Stimulated activated CD4-positive, alpha-beta T cell treated with anti-CD3 and anti-CD28 coated beads, Interleukin-1b, Interleukin-23, amount 100 ng/mL, for 1 hour (primary cell): ENCODE results near the gene CSGALNACT2.

ENCODE experiments used
- DNase-seq, 2 donors: peaks; one replicate each; pipeline ENCODE4 v3.0.0-alpha.2; 2020; ENCODE audit warnings: low read depth in 2 of 2

CSGALNACT2 gene

DNA sequence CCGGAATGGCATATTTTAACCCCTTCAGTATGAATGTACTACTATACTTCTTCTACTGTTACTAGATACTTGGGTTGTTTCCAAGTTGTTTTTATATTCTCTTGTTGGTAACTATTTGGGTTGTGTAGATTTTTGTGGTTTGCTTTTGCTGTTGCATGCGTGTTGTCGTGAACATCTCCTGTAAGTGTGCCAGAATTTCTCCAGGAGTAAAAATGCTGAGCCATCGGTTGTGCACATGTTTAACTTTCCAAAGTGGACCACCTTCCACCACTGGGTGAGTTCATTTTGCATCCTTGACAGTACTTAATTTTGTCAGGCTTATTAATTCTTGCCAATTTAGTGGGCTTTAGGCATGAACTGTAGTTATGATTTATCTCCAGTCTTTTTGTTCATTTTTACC lies 47.9 kb downstream of the CSGALNACT2 start:
- DNase-seq, result no peak

GRCh38 chr10:43187213-43187612 lies 49.0 kb downstream of the CSGALNACT2 start:
- no peak for DNase-seq

GRCh38 chr10:43188702-43189101 lies 50.5 kb downstream of the CSGALNACT2 start:
- no peak for DNase-seq

DNA sequence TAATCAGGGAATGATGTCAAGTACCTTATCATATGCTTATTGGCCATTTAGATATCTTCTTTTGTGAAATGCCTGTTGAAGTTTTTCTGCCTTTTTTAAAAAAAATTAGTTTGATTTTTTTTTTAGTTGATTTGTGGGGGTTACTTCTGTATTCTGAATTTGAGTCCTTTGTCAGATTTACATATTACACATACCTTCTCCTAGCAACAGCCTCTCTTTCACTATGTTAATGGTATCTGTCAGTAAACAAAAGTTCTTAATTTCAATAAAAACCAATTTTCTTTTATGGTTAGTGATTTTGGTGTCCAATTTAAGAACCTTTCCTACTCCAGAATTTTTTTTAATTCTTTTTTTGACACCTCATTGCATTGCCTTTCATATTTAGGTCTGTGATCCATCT lies 52.0 kb downstream of the CSGALNACT2 start:
- DNase-seq, result no peak

DNA sequence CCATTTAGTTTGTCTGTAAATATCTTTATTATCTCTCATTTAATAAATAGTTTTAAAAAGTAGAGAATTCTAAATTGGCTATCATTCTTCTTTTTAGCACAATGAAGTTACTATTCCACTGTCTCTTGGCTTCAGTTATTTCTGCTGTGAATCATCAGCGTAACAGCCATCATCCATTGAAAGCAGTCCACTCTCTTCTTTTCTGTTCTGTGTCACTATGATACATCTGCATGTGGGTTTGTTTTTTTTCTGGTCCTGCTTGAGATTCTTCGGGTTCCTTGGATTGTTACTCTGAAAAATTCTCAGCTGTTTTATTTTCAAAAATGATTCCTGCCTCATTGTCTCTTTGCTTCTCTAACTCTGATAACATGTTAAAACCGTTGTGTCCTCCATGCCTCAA lies 52.5 kb downstream of the CSGALNACT2 start:
- no peak for DNase-seq

DNA sequence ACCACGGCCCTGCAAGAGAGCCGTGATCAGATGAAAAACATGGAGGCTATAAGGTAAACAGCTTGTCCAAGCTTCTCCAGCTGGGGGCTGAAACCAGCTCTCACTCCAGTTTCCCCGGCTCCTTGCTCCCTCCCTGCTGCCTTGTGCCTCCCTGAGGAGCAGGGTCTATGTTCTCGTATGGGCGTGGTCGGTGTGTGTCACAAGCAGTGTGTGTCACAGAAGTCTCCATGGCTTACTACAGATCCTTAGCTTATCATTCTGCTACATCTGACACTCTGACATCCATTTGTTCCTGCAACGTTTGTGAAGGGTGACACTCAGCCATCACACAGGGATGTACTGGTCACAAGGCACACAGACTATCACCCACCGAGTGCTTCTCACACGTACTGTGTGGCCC lies 54.6 kb downstream of the CSGALNACT2 start:
- DNase-seq, result no peak

GRCh38 chr10:43193496-43194080 lies 55.3 kb downstream of the CSGALNACT2 start:
- DNase-seq, result no peak

GRCh38 chr10:43194266-43194665 lies 56.0 kb downstream of the CSGALNACT2 start:
- DNase-seq, result no peak

- no peak for DNase-seq
Measured at GRCh38 chr10:43194859-43195258, 56.6 kb downstream of the CSGALNACT2 start.

- no peak for DNase-seq
Measured at GRCh38 chr10:43195557-43195956, 57.3 kb downstream of the CSGALNACT2 start.

- no peak for DNase-seq
Measured at GRCh38 chr10:43196131-43196980, 58.1 kb downstream of the CSGALNACT2 start.

DNA sequence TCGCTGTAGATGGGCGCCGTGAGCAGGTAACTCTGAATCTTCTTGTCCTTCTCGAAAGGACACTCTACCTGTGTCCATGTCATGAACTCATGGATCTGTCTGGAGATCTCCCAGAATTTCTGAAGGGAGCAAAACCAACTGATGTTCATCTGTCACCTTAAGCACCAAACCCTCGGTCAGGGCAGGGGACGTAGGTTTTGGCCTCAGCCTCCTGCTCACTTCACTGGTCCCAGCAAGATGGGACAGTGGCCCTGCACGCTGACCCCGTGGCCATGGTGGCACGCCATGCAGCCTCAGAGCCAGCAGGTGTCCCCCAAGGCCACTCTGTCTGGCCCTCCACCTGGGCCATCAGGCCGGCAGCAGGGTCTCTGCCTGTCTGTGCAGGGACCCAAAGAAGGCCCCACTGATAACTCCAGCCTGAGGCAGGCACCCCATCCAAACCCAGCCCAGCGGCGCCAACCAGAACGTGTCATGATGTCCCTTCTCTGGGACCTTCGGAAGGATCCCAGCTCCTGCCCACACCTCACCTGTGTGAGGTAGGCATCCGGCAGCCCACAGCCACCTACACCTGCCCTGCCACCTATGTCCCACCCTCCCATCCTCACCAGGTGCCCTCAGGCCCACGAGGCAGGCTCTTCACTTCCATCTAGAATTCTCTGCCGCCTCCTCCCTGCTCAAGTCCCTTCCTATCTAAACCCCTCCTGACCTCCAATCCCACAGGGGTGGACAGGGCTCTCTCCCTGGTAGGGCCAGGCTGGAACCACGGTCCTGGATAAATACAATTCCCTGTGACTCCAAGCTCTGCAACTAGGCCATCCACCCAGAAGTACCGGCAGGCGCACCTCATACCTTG lies 59.0 kb downstream of the CSGALNACT2 start:
- no peak for DNase-seq

DNA sequence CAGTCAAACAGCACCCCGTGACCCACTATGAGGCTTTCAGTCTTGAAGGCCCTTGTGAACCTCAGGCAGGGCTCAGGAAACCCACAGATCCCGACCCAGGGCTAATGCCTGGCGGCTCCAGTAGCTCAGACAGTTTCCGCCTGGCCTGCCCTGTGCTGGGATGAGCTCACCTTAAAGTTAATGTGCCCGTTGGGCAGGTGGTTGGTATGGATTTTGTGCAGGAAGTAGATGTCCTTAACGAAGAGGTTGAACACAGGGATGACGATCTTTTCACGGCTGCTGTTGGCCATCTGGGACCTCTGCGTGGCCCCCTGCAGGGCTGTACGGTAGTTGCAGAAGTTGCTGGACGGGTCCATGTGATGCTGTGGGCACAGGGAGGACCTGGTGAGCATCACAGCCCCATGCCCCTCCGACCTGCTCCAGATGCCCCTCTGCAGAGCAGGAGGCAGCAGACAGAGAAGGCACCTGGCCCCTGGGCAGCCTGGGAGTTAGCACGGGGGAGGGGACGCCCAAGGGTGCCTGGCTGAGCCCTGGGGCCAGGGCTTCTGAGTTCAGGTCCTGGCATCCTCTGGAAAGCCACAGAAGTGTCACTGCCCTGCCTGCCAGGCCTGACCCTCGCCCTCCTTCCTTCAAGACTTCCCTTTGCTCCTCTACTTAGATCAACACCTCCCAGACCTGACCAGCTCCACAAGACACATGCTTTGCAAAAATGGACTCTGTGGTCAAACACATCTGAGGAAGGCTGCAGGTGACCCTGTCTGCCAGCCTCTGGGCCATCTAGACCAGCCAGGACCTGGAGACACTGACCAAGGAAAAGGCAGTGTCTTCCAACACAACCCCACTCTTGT lies 59.8 kb downstream of the CSGALNACT2 start:
- no peak for DNase-seq

GRCh38 chr10:43198682-43199005 lies 60.4 kb downstream of the CSGALNACT2 start:
- no peak for DNase-seq

- DNase-seq, result no peak
Measured at GRCh38 chr10:43199088-43199683, 60.9 kb downstream of the CSGALNACT2 start.

GRCh38 chr10:43199684-43200537 lies 61.7 kb downstream of the CSGALNACT2 start:
- no peak for DNase-seq

DNA sequence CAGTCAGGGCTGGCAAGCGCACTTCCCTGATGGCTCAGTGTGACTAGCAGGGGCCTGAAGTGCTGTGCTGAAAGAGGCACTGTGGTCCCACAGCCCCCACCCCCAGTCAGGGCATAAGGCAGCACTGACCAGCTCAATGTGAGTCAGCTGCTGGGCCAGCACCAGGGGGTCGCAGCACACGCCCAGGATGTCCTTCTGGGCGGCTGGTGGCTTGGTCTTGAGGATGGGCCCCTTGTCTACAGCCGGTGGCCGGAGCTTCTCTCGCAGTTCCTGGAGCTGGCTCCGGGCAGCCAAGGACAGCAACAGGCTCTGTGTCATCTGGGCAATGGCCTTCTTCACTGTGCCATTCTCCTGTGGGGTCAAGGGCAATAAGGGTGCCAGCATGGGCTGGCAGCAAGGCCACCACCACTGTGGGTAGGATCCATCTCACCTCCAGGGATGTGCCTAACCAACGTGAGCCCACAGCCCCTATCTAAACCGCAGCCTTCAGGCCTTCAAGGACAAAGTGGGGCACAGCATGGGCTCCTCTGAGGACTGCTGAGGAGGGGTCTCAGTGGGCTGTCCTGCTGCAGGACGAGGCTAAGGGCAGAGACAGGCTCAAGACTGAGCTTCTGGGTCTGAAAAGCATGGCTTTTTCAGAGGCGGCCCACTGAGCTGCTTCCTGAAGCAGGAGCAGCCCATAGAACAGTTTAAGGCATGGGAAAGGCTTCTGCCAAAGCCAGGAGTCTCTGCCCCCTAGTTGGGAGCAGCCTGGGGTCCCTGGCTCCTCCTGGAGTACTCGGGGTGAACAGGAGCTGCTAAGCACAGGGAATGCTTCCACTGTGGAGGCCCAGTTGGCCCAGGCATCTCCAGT lies 62.5 kb downstream of the CSGALNACT2 start:
- no peak for DNase-seq

DNA sequence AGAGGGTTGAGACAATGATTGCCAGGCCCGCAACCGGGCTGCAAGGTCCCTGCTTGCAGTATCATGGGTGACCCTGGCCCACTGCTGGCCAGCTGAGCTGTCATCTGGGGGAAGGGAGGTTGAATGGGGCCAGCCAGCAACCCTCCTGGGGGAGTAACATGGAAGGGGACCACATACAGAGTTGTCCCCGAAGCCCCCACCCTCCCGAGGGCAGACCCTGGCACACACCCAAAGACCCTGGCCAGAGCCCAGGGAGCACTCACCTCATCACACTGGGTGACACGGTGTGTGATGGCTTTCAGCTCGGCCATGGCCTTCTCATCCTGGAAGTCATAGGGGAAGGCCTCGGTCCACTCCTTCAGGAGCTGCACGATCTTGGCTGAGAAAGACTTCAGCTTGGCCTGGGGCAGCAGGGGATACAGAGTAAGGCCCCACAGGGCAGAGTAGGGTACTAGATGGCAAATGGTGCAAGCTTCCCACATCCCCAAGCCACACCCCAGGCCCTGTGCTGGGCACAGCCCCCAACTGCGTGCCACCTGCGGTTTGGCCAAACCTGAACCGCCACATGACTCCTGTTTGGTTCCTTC lies 63.4 kb downstream of the CSGALNACT2 start:
- DNase-seq, result no peak

DNA sequence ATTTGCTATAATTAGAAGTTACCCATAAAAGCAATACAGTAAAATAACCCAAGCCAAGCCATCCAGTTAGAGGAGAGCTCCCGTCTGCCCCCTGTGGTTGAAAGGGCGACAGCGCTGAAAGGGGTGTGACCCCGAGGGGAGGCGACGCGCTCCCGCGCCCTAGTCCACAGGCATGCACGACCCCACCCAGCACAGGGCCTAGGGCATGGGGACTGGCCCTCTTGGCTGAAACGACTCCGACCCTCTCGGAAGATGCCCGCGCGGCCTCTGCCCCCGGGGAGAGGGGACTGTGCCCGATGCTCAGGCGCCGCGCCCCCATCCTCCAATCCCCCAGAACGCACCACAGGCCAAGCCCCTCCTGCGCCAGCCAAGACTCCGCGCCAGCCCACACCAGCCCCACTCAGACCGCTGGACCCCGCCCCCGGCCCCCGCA lies 64.0 kb downstream of the CSGALNACT2 start:
- DNase-seq, result peak in 1 of 2 donors; percentile 32
